ENCODE data around the gene MSRB1. TPM values are rescaled to one million over a fixed set of nuclear protein-coding genes. Genes with fewer than 3 reads are reported as not detected.

Gene MSRB1
- total and polyA plus RNA-seq, 12 donors, result 24.6 to 82.2 (median 35.6) TPM

DNA sequence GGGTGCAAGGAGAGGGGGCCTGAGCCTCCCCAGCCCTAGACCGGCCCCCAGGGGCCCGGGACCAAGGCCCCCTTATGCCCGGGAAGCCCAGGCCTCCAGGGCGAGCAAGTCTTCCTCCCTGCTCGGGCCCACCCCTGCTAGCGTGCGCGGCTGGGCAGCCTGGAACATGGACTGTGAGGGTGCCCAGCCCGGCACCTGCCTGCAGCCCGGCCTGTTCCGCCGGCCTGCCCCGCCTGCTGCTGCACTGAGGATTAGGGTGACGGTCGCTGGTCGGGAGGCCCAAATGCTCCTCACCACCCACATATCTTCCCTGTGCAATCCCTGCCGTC lies 30.8 kb downstream of the MSRB1 start:
- ATAC-seq (no peak), DNase-seq (no peak)
- WGBS, 2 donors, result 83 to 84% methylated on average over 16 to 17 of the region's 17 CpGs
- intact Hi-C loops (cut with DNase I), result no loop called here
- H3K27me3 ChIP-seq, result peaks cover 0 to 88% (median 71%) of the 10 kb centered on the region in 7 donors
- no peaks in the 10 kb centered on the region for H3K36me3 ChIP-seq
- no peaks in the 10 kb centered on the region for H3K4me1 ChIP-seq
- no peaks in the 10 kb centered on the region for H3K9me3 ChIP-seq
- no peak overlapping the region for H3K4me3 ChIP-seq
- TF ChIP-seq CTCF (IDR thresholded peaks at IDR 0.05), result no peak
- no peak overlapping the region for H3K27ac ChIP-seq

GRCh38 chr16:1911467-1912214 lies 31.4 kb downstream of the MSRB1 start:
- no peak for TF ChIP-seq CTCF (IDR thresholded peaks at IDR 0.05)
- intact Hi-C loops (cut with DNase I), result no loop called here
- H3K36me3 ChIP-seq, result no peaks in the 10 kb centered on the region
- DNase-seq (no peak), ATAC-seq (no peak)
- no peak overlapping the region for H3K4me3 ChIP-seq
- H3K27me3 ChIP-seq, result peaks cover 0 to 87% (median 71%) of the 10 kb centered on the region in 7 donors
- WGBS, 2 donors, result 87% methylated on average over 59 of the region's 59 CpGs
- H3K4me1 ChIP-seq, result no peaks in the 10 kb centered on the region
- no peaks in the 10 kb centered on the region for H3K9me3 ChIP-seq
- no peak overlapping the region for H3K27ac ChIP-seq

DNA sequence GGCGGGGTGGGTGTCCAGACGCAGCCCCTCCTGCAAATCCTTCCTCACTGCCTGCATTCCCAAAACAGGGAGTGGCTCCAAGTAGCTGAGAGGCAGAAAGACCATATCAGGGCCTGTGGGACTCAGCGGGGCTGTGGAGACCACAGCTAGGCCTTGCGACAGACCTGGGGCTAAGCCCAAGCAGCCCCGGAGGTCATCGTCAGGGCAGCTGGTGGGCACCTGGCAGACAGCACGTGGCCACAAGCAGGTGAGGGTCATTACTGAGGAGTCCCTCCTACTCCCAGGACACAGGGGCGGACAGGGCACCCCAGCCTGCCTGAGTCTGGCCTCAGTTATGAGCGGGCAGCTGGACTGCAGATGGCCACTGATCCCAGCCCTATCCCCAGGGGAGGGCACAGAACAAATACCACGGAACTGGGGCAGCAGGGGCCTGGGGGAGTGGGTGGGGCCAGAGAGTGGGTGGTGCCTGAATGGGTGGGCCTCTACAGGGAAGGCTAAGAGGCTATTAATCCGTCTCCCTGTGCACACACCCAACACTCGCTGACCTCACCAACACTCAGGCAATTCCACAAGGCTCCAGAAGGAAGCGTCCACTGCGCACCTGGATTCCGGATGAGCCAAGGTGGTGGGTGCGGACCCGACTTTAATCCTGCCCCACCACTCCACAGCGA lies 33.3 kb downstream of the MSRB1 start:
- H3K9me3 ChIP-seq, result no peaks in the 10 kb centered on the region
- no peak overlapping the region for H3K27ac ChIP-seq
- no peaks in the 10 kb centered on the region for H3K4me1 ChIP-seq
- no peaks in the 10 kb centered on the region for H3K36me3 ChIP-seq
- DNase-seq (no peak), ATAC-seq (no peak)
- TF ChIP-seq CTCF (IDR thresholded peaks at IDR 0.05), result no peak
- 74 to 77% methylated on average over 18 of the region's 18 CpGs for WGBS, 2 donors
- intact Hi-C loops (cut with DNase I), result no loop called here
- H3K4me3 ChIP-seq, result no peak overlapping the region
- peaks cover 0 to 86% (median 61%) of the 10 kb centered on the region in 7 donors for H3K27me3 ChIP-seq

DNA sequence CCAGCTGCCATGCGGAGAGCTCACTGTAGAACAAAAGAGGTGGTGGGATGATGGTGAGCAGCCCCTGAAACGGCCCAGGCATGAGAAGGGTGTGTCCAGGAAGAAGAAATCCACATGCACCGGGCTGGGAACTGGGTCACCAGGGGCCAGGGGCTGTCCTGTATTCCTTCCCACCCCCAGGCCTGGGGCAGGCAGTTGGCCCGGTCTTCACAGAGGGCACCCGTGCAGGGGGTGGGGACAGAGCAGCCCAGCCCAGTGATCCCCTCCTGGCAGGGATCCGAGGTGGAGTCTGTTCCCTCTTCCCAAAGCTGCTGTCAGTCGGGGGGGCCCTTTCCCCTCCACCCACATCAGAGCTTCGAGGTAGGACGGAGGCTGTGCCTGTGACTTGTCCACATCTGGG lies 34.0 kb downstream of the MSRB1 start:
- WGBS, 2 donors, result 62 to 69% methylated on average over 9 of the region's 9 CpGs
- intact Hi-C loops (cut with DNase I), result no loop called here
- ATAC-seq (no peak), DNase-seq (no peak)
- H3K27me3 ChIP-seq, result peaks cover 0 to 83% (median 55%) of the 10 kb centered on the region in 7 donors
- H3K4me1 ChIP-seq, result no peaks in the 10 kb centered on the region
- H3K36me3 ChIP-seq, result no peaks in the 10 kb centered on the region
- no peak for TF ChIP-seq CTCF (IDR thresholded peaks at IDR 0.05)
- H3K4me3 ChIP-seq, result no peak overlapping the region
- H3K9me3 ChIP-seq, result no peaks in the 10 kb centered on the region
- H3K27ac ChIP-seq, result no peak overlapping the region
